DND-41 (cell line): ENCODE results near the gene SEPTIN5.

Experiments used
- CTCF ChIP-seq: IDR thresholded peaks from 2 replicates; pipeline ENCODE4 v1.5.1; 2012; ENCODE audit warnings: borderline replicate concordance, low read length, moderate library complexity, mild to moderate bottlenecking; ENCODE audit not compliant: poor library complexity, severe bottlenecking; ENCODE audit errors: extremely low read depth
- EZH2 ChIP-seq: IDR thresholded peaks from 3 replicates; pipeline ENCODE4 v1.6.1; 2012; ENCODE audit warnings: borderline replicate concordance, low read depth, mild to moderate bottlenecking, moderate library complexity, low read length, inconsistent platforms; ENCODE audit not compliant: severe bottlenecking

DNA sequence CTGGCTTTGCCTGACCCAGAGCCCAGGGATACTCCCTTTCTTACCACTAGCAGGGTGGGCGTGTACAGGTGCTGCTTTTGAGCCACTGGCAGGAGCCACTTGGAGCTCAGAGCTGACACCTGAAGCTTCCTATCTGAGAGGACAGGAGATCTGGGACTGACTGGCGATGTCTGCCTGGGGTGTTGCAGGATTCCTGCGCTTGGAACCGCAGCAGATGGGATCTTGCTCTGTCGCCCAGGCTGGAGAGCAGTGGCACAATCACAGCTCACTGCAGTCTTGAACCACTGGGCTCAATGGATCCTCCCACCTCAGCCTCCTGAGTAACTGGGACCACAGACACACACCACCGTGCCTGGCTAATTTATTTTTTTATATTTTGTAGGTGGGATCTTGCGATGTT, 26.8 kb downstream of the SEPTIN5 start:
- TF ChIP-seq CTCF (no peak), EZH2 (no peak)
